Panc1 (cell line): Measurements from ENCODE around the gene MGA. TPM values are rescaled to one million over a fixed set of nuclear protein-coding genes. Genes with fewer than 3 reads are reported as not detected.

Experiments used
- ATAC-seq: fragments of 200-7000 bp; cut with Tn5 transposase; 2 replicates; pipeline ENCODE4 v1.9.1; 2020; ENCODE audit warnings: mild to moderate bottlenecking, moderate library complexity
- BruUV-seq: library from RNA; stranded (reverse); fragments of 400-500 nt; replicated peaks from 2 replicates; lab custom pipeline; 2021; lab: Mats Ljungman, UMichigan
- CTCF ChIA-PET: fragments of 300-600 bp; sonication (Branson Sonifier 250); formaldehyde crosslinking; loops from one replicate; lab custom pipeline; 2022; ENCODE audit warnings: antibody characterized with exemption; lab: Charles Lee
- POLR2A ChIA-PET: fragments of 300-600 bp; sonication (Branson Sonifier 250); formaldehyde crosslinking; loops from one replicate; lab custom pipeline; 2022; ENCODE audit warnings: antibody characterized with exemption; lab: Charles Lee
- DNase-seq: peaks from one replicate; pipeline ENCODE4 v3.0.0-alpha.2; 2010; ENCODE audit warnings: low read depth, low spot score
- H3K27ac ChIP-seq: 2 replicates; pipeline ENCODE4 v1.5.1; 2011; ENCODE audit warnings: mild to moderate bottlenecking, low read length, inconsistent platforms
- H3K27me3 ChIP-seq: fragments of 200-500 bp; sonication (Bioruptor generic); 2 replicates; pipeline ENCODE4 v1.6.0; 2014; ENCODE audit warnings: low read length, inconsistent platforms; ENCODE audit not compliant: control insufficient read depth, insufficient read depth
- H3K36me3 ChIP-seq: fragments of 200-500 bp; sonication (Bioruptor generic); 2 replicates; pipeline ENCODE4 v1.5.1; 2014; ENCODE audit warnings: inconsistent platforms, mild to moderate bottlenecking, low read length, moderate library complexity; ENCODE audit not compliant: control insufficient read depth, insufficient read depth
- H3K4me1 ChIP-seq: 2 replicates; pipeline ENCODE4 v1.5.1; 2011; ENCODE audit warnings: inconsistent platforms, mild to moderate bottlenecking, low read length, moderate library complexity; ENCODE audit not compliant: control insufficient read depth, insufficient read depth
- H3K4me3 ChIP-seq, 2 experiments: 2 replicates each; pipeline ENCODE4 v1.5.1; 2011 to 2012; ENCODE audit warnings: low read depth in 2 of 2, low read length in 2 of 2, mild to moderate bottlenecking in 2 of 2, inconsistent platforms in 1 of 2, moderate library complexity in 1 of 2
- H3K9me3 ChIP-seq: fragments of 200-500 bp; sonication (Bioruptor generic); 2 replicates; pipeline ENCODE4 v1.5.1; 2014; ENCODE audit warnings: low read depth, mild to moderate bottlenecking, inconsistent platforms, low read length, moderate library complexity; ENCODE audit not compliant: control insufficient read depth, insufficient read depth
- POLR2AphosphoS5 ChIP-seq: IDR thresholded peaks from 2 replicates; pipeline ENCODE4 v1.6.1; 2012; ENCODE audit warnings: mild to moderate bottlenecking, low read depth, low read length, moderate library complexity
- REST ChIP-seq, 2 experiments: IDR thresholded peaks; 2 replicates each; pipeline ENCODE4 v1.6.1; 2011 to 2012; ENCODE audit warnings: low read depth in 2 of 2, control low read depth in 1 of 2, low read length in 1 of 2, mild to moderate bottlenecking in 1 of 2, moderate library complexity in 1 of 2; ENCODE audit not compliant: insufficient read depth in 1 of 2
- SIN3A ChIP-seq: IDR thresholded peaks from 2 replicates; pipeline ENCODE4 v1.6.1; 2012; ENCODE audit warnings: low read depth, mild to moderate bottlenecking, low read length, moderate library complexity, borderline replicate concordance; ENCODE audit not compliant: insufficient read depth
- TCF7L2 ChIP-seq: IDR thresholded peaks from 2 replicates; pipeline ENCODE4 v1.6.1; 2011; ENCODE audit warnings: mild to moderate bottlenecking, low read depth, low read length, inconsistent platforms
- in situ Hi-C: cut with HindIII; loops from 2 replicates; pipeline ENCODE4 v1.10.0; 2016; ENCODE audit warnings: low sequenced_read_pairs, low pct_unique_long_range_greater_than_20kb
- intact Hi-C: fragments of 100-400 bp; cut with micrococcal nuclease; formaldehyde crosslinking; loops from one replicate; pipeline ENCODE4 v1.10.0; 2022; ENCODE audit not compliant: unreplicated experiment
- microRNA-seq: library from miRNA; unstranded; fragments of <30 nt; microRNA quantifications from one replicate; pipeline ENCODE4 v1.1.0, GENCODE V29; 2020; ENCODE audit not compliant: unreplicated experiment
- total RNA-seq: library from RNA; stranded (reverse); gene quantifications from one replicate; pipeline ENCODE4 v1.2.1, GENCODE V29; 2021; ENCODE audit not compliant: unreplicated experiment
- TF ChIP-seq, protein P1 (sequence below): fragments of 450-650 bp; IDR thresholded peaks from 2 replicates; pipeline ENCODE4 v1.5.1; 2017; ENCODE audit warnings: mild to moderate bottlenecking

MGA gene
- total RNA-seq, 1 experiment from 2014 or later, result 43.6 TPM

DNA sequence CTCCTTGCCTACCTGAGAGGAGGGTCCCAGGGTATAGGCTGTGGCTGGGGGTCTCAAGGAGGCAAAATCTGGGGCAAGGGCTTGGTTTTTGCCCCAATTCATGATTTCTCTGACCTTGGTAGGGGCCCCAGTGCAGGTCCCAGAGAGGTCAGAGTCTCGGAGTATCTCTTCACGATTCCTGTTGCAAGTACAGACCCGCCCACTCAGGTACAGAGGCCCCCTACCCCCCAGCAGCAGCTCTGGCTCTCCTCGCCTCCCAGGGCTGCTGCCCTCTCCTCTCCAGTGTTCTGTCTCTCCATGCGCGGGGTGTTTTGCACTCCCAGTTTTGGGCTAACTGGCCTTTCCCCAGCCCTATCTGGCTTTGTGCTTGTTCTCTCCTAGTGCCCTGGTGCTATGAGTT, 162.3 kb downstream of the MGA start:
- H3K4me3 ChIP-seq, result no peak overlapping the region
- TF ChIP-seq POLR2AphosphoS5 (no peak), TCF7L2 (no peak), REST (IDR thresholded peaks at IDR 0.05; ENCODE audit: insufficient read depth in 1 of 2, low read depth in 2 of 2, low read length in 1 of 2) (no peak), SIN3A (no peak)
- TF ChIP-seq, protein P1, sequence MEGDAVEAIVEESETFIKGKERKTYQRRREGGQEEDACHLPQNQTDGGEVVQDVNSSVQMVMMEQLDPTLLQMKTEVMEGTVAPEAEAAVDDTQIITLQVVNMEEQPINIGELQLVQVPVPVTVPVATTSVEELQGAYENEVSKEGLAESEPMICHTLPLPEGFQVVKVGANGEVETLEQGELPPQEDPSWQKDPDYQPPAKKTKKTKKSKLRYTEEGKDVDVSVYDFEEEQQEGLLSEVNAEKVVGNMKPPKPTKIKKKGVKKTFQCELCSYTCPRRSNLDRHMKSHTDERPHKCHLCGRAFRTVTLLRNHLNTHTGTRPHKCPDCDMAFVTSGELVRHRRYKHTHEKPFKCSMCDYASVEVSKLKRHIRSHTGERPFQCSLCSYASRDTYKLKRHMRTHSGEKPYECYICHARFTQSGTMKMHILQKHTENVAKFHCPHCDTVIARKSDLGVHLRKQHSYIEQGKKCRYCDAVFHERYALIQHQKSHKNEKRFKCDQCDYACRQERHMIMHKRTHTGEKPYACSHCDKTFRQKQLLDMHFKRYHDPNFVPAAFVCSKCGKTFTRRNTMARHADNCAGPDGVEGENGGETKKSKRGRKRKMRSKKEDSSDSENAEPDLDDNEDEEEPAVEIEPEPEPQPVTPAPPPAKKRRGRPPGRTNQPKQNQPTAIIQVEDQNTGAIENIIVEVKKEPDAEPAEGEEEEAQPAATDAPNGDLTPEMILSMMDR, result no peak
- DNase-seq (no peak), ATAC-seq (no peak)
- in situ Hi-C loops, result no loop called here
- ChIA-PET CTCF (interaction anchor here (1.5 kb wide), 1 partner anchor 82 kb away, joined by 4 read pairs; no protein-coding TSS in a partner anchor), POLR2A (no interaction called here)
- no peaks in the 10 kb centered on the region for H3K4me1 ChIP-seq
- H3K36me3 ChIP-seq, result peaks cover 2% of the 10 kb centered on the region; the same call in 1 of the 2 replicates
- no TSS peak for BruUV-seq
- intact Hi-C loops, result no loop called here
- H3K27ac ChIP-seq, result no peak overlapping the region
- H3K27me3 ChIP-seq, result no peaks in the 10 kb centered on the region
- no peaks in the 10 kb centered on the region for H3K9me3 ChIP-seq

Small RNA genes lying within 50 kb of the gene (microRNA-seq; reads per million reads assigned to microRNA genes)
- gene MIR626, result not detected

Other genes with a start within 250 kb of the MGA start
- 43.5 TPM for gene RTF1, start 243.3 kb upstream of the MGA start, total RNA-seq
- gene ITPKA, start 166.5 kb upstream of the MGA start, total RNA-seq, result 6.3 TPM
- not detected for gene LTK, start 146.6 kb upstream of the MGA start, total RNA-seq
- 53.5 TPM for gene RPAP1, start 116.1 kb upstream of the MGA start, total RNA-seq
- gene TYRO3, start 101.2 kb upstream of the MGA start, total RNA-seq, result 41.7 TPM
- 38.4 TPM for gene MAPKBP1, start 114.1 kb downstream of the MGA start, total RNA-seq
- 13.2 TPM for gene JMJD7, start 167.7 kb downstream of the MGA start, total RNA-seq
- 4.7 TPM for gene PLA2G4B, start 178.4 kb downstream of the MGA start, total RNA-seq
- 2.1 TPM for gene SPTBN5, start 233.6 kb downstream of the MGA start, total RNA-seq